Keratinocyte (primary cell): ENCODE data around the gene STX16. TPM values are rescaled to one million over a fixed set of nuclear protein-coding genes. Genes with fewer than 3 reads are reported as not detected.

Experiments used
- DNase-seq: peaks from one replicate; pipeline ENCODE4 v3.0.0-alpha.2; 2011; ENCODE audit warnings: low read depth, missing footprints, low spot score
- FAIRE-seq: peaks from 2 replicates; lab custom pipeline; 2011; peaks lifted over from hg19 to GRCh38; lab: Jason Lieb, UNC
- H2AFZ ChIP-seq: 2 replicates; pipeline ENCODE4 v1.6.0; 2012; ENCODE audit warnings: low read length, control low read depth, inconsistent platforms; ENCODE audit not compliant: control insufficient read depth
- H3K27ac ChIP-seq: 2 replicates; pipeline ENCODE4 v1.5.1; 2011; ENCODE audit warnings: low read length; ENCODE audit not compliant: control insufficient read depth, insufficient read depth
- H3K27me3 ChIP-seq: 3 replicates; pipeline ENCODE4 v1.6.0; 2011; ENCODE audit warnings: low read length; ENCODE audit not compliant: control insufficient read depth, insufficient read depth; ENCODE audit errors: extremely low read depth
- H3K36me3 ChIP-seq, 2 experiments: 2 replicates in 1 of 2; 3 replicates in 1 of 2; pipeline ENCODE4 v1.5.1; 2011; ENCODE audit warnings: low read length in 2 of 2, mild to moderate bottlenecking in 1 of 2; ENCODE audit not compliant: control insufficient read depth in 2 of 2, insufficient read depth in 2 of 2; ENCODE audit errors: extremely low read depth in 1 of 2
- H3K4me1 ChIP-seq: 3 replicates; pipeline ENCODE4 v1.5.1; 2011; ENCODE audit warnings: low read length; ENCODE audit not compliant: control insufficient read depth, insufficient read depth; ENCODE audit errors: extremely low read depth
- H3K4me2 ChIP-seq: 3 replicates; pipeline ENCODE4 v1.6.0; 2011; ENCODE audit warnings: low read depth, low read length; ENCODE audit not compliant: control insufficient read depth, insufficient read depth; ENCODE audit errors: extremely low read depth
- H3K4me3 ChIP-seq, 3 experiments: fragments of 200-600 bp in 1 of 3; sonication (generic) in 1 of 3; 2 replicates in 2 of 3; 3 replicates in 1 of 3; pipeline ENCODE4 v1.5.1; 2011 to 2016; ENCODE audit warnings: low read length in 3 of 3, mild to moderate bottlenecking in 3 of 3, control low read depth in 2 of 3, inconsistent platforms in 1 of 3, low read depth in 1 of 3, mixed read lengths in 1 of 3, mixed run types in 1 of 3, moderate library complexity in 1 of 3; ENCODE audit not compliant: control insufficient read depth in 2 of 3, insufficient read depth in 2 of 3; ENCODE audit errors: extremely low read depth in 1 of 3
- H3K79me2 ChIP-seq: 2 replicates; pipeline ENCODE4 v1.6.0; 2012; ENCODE audit warnings: low read length; ENCODE audit not compliant: control insufficient read depth, insufficient read depth
- H3K9ac ChIP-seq: 3 replicates; pipeline ENCODE4 v1.6.0; 2011; ENCODE audit warnings: low read length; ENCODE audit not compliant: control insufficient read depth, insufficient read depth; ENCODE audit errors: extremely low read depth
- H3K9me1 ChIP-seq: 3 replicates; pipeline ENCODE4 v1.6.0; 2011; ENCODE audit warnings: low read length; ENCODE audit not compliant: control insufficient read depth, insufficient read depth; ENCODE audit errors: extremely low read depth
- H3K9me3 ChIP-seq: 2 replicates; pipeline ENCODE4 v1.5.1; 2012; ENCODE audit warnings: low read depth, low read length; ENCODE audit not compliant: control insufficient read depth
- H4K20me1 ChIP-seq: 3 replicates; pipeline ENCODE4 v1.6.0; 2011; ENCODE audit warnings: low read length; ENCODE audit not compliant: control insufficient read depth, insufficient read depth; ENCODE audit errors: extremely low read depth
- CTCF ChIP-seq, 3 experiments: IDR thresholded peaks in 1 of 3; conservative IDR thresholded peaks in 1 of 3; optimal IDR thresholded peaks in 1 of 3; 2 replicates in 2 of 3; 3 replicates in 1 of 3; pipeline versions ENCODE3 to v1.5.1; 2011; ENCODE audit warnings: low read length in 3 of 3, mild to moderate bottlenecking in 3 of 3, moderate library complexity in 2 of 3, control low read depth in 1 of 3, inconsistent platforms in 1 of 3; ENCODE audit not compliant: insufficient read depth in 2 of 3; ENCODE audit errors: extremely low read depth in 1 of 3
- EZH2 ChIP-seq: IDR thresholded peaks from one replicate; pipeline ENCODE4 v1.6.1; 2012; ENCODE audit warnings: inconsistent platforms, mild to moderate bottlenecking, low read length, moderate library complexity
- dilution Hi-C: fragments of 300-500 bp; cut with MboI; formaldehyde crosslinking; loops from one replicate; pipeline ENCODE4 v1.7.0; 2020; ENCODE audit warnings: low sequenced_read_pairs; ENCODE audit not compliant: extremely low pct_ligation_motif_present
- polyA plus RNA-seq, 5 experiments: library from polyadenylated mRNA; depleted of rRNA in 3 of 5; stranded (reverse) in 3 of 5; stranded (forward) in 1 of 5; unstranded in 1 of 5; fragments of >200 nt; gene quantifications; 1 replicate in 1 of 5; 2 replicates in 3 of 5; 3 replicates in 1 of 5; pipeline versions ENCODE4 v1.2.1 to v1.2.3, GENCODE V29; 2011 to 2012; ENCODE audit warnings: missing spikeins in 2 of 5, low read depth in 1 of 5, low replicate concordance in 1 of 5

Gene STX16
- polyA plus RNA-seq, 1 donor (not counting 4 experiments of a cell fraction or from before 2014, with no cell fraction given): 69.7 TPM

DNA sequence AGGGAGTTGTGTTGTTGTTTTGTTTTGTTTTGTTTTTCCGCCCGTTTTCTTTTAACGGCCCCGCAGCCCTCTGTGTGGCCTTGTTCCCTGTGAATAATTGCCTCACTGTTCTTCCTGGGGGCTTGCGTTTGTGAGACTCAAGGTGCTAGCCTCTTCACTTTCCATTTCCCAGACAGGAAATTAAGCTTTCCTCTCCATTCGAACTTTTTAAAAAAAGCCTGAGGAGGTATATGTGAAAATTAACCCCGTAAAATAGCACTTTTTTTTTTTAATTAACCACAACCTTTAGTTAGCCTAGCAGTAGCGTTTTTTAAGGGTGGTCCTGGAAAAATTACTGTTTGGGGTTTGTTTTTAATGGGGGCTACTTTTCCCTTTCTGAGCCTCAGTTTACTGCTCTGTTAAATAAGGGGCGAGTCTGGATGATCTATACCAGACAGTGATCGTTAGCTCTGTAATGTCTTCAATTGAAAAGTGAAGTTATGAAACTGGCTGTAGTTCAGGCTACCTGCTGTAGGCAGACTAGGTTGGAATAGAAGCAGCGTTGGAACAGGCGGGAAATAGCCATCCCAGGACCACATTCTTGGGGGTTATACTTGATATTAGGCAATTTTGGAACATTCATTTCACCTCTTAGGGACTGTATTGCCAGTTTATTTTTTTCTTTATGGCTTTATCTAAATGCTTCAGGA, 1.7 kb downstream of the STX16 start:
- Histone ChIP-seq H3K4me1 (peaks cover 35% of the 10 kb centered on the region), H3K27me3 (no peaks in the 10 kb centered on the region), H3K79me2 (peaks cover 66% of the 10 kb centered on the region), H3K9ac (peak overlapping the region; percentile 86), H3K9me3 (no peaks in the 10 kb centered on the region), H4K20me1 (no peaks in the 10 kb centered on the region), H3K4me2 (peak overlapping the region; percentile 93), H3K4me3 (peak overlapping the region; percentile 68 to 93 (median 79)), H3K27ac (peak overlapping the region; percentile 81), H2AFZ (no peak overlapping the region), H3K36me3 (peaks cover 0 to 2% of the 10 kb centered on the region in 2 experiments), H3K9me1 (no peaks in the 10 kb centered on the region)
- no peak for DNase-seq
- no peak for FAIRE-seq
- dilution Hi-C loops: no loop called here
- TF ChIP-seq EZH2 (no peak), CTCF (optimal IDR thresholded peaks at IDR 0.05 in 1 of 3, IDR thresholded peaks at IDR 0.05 in 1 of 3, conservative IDR thresholded peaks at IDR 0.05 in 1 of 3; ENCODE audit: extremely low read depth in 1 of 3, insufficient read depth in 2 of 3, low read length in 3 of 3) (no peak)

GRCh38 chr20:58654337-58654736, 3.3 kb downstream of the STX16 start:
- H3K9ac ChIP-seq: no peak overlapping the region
- H4K20me1 ChIP-seq: no peaks in the 10 kb centered on the region
- H3K4me3 ChIP-seq: no peak overlapping the region
- no peaks in the 10 kb centered on the region for H3K9me3 ChIP-seq
- H2AFZ ChIP-seq: no peak overlapping the region
- peaks cover 0 to 2% of the 10 kb centered on the region in 2 experiments for H3K36me3 ChIP-seq
- DNase-seq (no peak), FAIRE-seq (no peak)
- H3K9me1 ChIP-seq: no peaks in the 10 kb centered on the region
- dilution Hi-C loops: no loop called here
- peaks cover 82% of the 10 kb centered on the region for H3K79me2 ChIP-seq
- H3K4me2 ChIP-seq: peak overlapping the region; percentile 25
- H3K4me1 ChIP-seq: peaks cover 37% of the 10 kb centered on the region
- no peak for TF ChIP-seq CTCF (optimal IDR thresholded peaks at IDR 0.05 in 1 of 3, IDR thresholded peaks at IDR 0.05 in 1 of 3, conservative IDR thresholded peaks at IDR 0.05 in 1 of 3; ENCODE audit: extremely low read depth in 1 of 3, insufficient read depth in 2 of 3, low read length in 3 of 3)
- TF ChIP-seq EZH2: no peak
- H3K27ac ChIP-seq: no peak overlapping the region
- H3K27me3 ChIP-seq: no peaks in the 10 kb centered on the region
